IPS-NIHi7 (cell line): ENCODE data around the gene OSBPL3.
"Not testable (repeated sequence)": the region's sequence is repeated elsewhere in the genome, so short reads cannot be mapped to it uniquely, and the experiment has no call there.

ENCODE experiments used
- DNase-seq: peaks from one replicate; pipeline ENCODE4 v3.0.0; 2012; ENCODE audit warnings: mixed read lengths; ENCODE audit errors: extremely low spot score

Gene OSBPL3

DNA sequence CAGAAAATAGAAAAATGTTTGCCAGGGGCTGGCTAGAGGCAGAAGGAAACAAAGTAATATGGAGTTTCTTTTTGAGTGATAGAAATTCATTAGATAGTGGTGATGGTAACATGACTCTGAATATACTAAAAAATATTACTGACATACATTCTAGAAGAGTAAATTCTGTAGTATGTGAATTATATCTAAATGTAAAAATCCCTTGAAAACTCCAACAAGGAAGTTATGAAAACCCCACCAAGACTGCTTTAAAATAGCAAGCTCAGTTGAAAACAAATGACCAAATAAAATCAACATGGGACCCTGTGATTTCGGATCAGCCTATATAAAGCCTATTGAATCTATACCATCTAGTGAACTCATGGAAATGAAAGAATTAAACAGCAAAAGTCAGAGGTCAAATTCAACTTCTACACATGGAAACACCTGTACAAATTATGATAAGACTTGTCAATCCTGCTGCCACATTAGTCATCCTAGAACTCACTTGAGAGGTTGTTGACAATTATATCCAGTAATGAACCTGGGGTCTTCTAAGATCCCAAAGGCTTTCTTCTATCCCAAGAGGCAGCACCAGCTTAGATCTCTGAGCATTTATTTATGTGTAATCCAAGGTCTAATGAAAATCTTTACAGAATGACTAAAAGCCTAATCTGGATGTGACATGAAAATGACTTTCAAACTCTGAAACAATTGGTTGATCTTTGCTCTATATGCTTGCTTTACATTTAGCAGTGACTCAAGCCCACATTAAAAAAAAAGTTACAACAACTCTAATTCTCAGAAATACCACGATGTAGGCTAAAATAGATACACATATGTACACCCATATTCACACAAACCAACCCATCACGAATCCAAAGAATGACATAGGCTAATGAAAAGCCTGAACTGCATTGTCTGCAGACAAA lies 59.3 kb downstream of the OSBPL3 start:
- no peak for DNase-seq

DNA sequence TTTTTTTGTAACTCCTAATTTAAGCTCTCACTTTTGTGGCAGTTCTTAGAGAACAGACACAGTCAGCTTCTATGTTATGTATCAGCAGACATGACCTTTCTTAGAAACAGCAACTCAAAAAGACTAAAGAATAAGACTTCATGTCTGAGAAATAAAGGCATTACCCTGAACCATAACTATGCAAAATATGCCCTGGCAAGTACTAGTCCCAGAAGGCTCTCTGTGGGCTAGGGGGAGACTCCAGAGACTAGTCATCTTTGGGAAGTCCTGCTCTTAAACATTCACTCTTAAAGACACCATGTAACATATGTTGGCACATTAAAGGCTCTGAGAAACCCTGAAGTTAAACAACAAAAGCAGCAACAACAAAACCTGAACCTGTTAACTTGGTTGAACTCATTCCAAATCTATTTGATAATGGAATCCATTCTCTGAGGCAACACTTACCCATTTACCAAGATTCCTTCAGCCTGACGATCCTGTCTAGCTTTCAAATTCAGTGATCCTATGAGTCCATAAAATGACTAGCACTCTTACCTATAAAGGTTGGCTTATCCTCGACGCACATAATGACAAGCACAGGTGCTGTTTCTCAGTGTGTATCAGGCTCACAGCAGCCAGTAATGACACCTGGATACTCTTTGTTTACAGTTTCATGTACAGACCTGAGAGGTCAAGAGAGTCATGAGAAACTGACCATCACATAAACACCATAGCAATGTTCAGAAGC lies 62.3 kb downstream of the OSBPL3 start:
- no peak for DNase-seq

DNA sequence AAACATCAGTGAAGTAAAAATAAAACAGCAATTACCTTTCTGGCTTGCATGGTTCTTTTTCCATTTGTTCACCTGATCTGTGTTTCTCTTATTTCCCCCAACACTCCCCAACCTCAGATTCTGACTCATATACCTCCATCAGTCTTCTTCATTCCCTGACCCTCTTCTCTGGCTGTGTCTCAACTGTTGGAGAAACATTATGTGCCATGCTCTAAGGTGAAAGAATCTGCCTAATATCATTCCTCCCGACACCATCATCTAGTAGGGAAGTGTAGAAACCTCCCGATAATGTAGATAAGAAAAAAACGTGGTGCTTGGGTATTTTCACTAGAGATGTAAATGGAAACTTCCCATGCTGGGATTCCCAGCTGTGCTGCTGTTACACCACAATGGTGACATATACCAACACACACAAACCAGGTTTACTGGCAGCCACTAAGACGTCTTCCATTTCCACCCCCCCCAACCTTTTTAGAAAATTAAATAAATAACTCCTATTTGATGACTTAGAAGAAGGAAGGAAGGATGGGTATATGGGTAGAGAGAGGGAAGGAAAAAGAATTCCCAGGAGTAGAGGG lies 63.4 kb downstream of the OSBPL3 start:
- no peak for DNase-seq

DNA sequence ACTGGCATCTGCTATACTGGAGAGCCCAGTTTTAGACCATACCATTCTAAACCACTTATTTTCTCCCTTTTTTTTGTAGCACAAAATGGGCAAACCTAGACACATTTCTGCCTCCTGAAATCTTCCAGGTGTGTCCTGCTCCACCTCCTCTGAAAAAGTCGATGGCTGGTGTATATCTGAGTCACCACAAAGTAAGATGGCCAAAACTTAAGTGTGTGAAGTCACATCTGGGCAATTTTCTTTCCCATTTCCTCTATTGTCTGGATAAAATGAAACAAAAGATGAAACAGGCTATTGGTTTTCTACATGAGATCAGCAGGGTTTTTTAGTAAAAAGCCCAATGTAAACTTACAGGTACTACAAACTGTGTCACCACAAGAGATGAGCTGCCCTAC lies 65.5 kb downstream of the OSBPL3 start:
- no peak for DNase-seq

DNA sequence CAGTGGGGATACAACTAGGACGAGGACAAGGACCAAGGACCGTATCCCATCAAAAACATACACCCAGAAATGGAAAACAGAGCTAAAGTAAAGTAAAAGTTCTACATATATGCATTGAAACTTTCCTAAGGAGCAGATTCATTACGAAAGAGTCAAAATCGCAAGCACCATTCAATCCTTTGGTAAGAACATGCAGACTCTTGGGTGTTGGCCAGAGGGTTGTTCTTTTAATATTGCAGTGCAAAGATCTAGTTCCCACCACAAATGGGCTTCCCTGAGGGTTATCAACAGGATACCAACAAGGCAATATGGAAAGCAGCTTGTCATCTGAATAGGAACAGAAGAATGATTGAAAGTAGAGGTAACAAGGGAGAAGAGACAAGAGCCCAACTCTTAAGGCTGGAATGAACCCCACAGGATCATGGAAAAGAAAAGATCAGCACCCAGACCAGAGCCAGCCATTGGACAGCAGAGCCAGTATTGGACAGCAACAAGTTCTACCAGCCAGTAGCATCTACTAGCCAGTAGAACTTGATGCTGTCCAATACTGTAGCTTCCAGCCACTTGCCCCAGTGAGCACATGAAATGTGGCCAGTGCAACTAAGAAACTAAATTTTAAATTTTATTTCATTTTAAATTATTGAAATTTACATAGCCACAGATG lies 66.0 kb downstream of the OSBPL3 start:
- DNase-seq = no peak

DNA sequence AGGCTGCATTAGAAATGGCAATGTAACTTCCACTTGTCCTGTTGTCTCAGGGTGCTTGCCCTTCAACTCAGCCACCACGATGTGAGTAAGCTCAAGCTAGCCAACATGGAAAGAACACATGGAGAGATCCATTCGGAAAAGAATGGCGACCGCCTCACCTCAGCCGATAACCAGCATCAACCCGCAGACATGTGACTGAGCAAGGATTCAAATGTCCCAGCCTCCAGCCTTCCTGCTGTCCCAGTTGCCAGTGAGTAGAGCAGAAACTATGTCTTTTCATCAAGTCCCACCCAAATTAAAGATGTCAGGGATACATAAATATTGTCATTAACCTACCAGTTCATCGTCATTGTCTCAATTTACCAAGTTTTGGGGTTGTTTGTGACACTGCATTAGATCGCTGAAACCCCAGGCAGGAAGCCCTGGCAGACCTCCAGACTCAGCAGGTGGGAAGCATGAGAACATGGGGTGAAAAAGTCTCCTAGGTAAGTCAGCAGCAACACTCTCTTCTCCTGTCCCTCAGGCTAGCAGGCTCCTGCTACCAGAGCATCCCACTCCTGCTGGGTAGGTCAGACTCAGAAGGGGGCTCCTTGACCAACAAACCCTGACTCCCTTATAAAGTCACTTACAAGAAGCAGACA lies 67.0 kb downstream of the OSBPL3 start:
- no peak for DNase-seq

DNA sequence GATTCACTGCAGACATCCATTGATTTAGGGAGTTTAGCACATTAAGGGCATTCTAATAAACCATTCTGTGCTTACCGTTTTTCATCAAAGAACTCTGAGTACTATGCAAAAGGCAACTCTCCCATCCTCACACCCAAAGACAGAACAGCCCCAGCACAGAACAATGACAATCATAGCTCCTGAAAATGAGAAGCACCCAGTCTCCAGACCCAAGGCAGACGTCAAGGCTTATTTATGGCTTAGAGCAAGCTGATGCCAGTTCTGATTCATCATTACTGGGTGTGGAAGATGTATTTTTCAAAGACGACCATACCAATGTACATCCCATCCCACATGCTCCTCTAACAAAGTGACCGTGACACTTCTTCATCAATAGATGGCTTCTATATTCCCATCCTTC lies 67.6 kb downstream of the OSBPL3 start:
- DNase-seq = no peak

DNA sequence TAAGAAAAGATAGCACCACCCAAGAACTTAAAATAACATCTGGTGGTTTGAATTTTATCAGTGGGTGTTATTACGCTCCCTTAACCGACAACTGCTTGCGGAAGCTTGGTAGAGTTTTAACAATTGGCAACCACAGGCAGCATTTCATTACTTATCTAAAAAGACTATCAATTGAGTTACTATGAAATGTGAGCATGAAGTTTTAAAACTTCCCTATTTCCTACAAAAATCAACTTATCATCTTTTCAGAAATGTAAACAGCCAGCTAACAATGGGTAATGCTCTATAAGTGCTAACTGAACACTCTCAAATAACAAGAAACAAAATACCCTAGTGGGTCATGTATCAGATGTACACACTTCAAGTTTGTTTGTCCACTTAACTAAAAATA lies 68.8 kb downstream of the OSBPL3 start:
- DNase-seq = no peak

DNA sequence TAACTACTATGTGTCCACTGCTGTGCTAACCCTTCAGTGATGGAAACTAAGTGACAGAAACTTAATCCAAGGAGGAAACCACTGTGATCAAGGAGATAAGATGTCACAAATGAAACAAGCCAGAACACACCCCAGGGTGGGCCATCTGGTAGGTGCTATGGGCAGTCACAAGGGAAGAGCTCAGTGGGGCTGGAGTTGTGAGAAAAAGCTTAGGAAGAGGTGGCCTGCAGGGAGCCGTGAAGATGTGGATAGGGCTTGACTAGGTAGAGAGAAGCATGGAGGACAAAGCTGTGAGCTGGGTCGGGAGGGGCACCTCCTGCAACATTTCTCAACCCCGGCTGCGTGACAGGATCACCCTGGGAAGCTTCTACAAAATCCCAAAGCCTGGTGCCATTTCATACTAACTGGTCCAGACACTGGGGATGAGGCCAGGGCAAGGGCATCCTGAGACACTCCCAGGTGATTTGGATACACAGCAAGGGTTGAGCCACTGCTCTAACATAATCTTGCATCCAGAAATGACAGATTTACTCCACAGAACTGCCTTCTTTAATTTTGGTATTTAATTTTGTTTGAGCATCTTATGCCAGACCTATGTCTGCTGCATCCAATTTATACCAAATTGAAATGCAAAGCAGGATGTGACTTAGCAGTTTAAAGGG lies 69.3 kb downstream of the OSBPL3 start:
- DNase-seq = no peak

DNA sequence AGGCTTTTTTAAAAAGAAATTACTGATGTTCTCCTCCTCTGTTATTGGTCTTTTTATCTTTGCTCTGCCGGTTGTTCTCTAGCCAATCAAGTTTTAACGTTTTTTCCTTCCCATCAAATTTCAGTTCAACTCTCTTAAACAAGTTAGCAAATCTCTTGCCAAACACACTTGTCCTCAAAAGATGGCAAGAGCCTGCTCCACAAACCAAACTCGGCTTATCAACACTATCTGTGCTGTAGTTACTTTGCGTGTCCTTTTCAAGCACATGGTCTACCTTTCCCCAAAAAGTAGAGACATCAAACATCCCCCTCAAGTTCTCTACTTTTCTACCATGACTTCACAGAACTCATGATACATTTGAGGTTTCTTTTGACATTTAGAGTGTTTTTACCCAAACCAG lies 71.3 kb downstream of the OSBPL3 start:
- no peak for DNase-seq

DNA sequence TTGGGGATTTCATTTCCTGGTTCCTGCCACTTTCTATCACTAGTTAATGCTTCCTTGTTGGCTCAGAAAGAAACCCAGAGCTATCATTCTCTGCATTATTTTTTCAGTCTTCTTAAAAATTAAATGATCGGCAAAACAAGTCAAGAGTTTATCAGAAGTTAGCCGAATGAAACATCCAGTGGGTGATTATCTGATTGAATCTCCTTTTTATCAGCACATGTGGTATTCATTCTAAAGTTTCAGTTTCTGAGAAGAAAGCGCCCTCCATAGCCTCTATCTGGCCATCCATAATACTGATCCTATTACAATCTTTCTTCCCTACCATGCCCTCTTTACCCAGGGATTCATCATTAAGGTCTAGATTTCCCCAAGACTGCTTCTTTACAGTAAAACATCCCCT lies 71.8 kb downstream of the OSBPL3 start:
- DNase-seq = no peak

DNA sequence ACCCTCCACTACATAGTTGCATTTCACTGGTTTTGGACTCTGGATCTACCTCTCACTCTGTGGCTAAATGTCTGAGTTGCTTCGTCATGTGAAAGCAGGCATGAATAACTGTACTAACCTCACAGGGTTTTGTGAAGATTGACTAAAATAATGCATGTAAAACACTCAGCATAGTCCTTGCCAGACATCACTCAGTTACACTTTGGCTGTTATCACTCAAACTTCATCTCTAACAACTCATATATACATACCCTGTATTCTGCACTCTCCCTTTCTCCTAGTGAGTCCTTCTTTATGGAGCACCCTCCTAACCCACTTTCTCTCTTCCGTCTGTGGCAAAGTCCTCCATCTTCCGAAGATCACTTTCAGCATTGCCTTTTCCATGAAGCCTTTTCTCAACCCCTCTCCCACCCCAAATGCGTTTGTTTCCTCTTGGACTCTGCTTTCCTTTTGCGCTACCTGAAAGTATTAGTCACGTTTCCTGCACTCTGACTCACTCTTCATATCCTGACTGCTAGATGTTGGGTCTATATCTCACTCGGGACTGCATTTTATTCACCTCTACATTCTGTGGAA lies 72.6 kb downstream of the OSBPL3 start:
- no peak for DNase-seq

DNA sequence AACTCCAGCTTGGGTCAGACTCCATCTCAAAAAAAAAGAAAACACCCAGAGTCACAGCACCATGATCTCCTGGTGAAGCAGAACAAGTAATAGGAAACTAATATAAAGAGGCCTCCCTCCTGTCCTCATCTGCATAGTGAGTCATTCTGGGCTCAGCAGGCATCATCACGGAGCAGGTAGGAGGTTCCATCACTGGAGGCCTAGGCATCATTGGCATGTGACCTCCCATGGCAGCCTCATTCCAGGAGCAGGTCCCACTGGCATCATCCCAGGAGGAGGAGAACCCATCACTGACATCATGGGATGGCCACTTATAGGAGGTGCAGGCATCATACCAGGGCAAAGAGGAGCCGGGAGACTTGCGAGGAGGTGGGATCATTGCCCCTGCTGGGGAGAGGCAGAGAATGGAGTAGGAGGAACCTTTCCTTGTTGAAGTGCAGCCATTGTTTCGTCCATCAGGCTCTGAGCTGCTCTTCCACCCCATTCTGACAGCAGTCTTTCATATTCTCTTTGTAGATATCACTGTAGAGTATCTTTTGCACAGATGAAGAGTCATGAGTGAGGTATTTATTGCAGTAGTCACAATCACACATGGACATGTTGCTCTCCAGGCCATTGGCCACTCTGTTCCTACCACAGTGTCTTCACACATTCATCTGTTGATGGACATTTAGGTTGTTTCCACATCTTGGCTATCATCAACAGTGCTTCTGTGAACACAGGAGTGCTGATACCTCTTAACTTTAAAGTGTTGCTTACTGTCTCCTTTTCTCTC lies 73.8 kb downstream of the OSBPL3 start:
- no peak for DNase-seq

DNA sequence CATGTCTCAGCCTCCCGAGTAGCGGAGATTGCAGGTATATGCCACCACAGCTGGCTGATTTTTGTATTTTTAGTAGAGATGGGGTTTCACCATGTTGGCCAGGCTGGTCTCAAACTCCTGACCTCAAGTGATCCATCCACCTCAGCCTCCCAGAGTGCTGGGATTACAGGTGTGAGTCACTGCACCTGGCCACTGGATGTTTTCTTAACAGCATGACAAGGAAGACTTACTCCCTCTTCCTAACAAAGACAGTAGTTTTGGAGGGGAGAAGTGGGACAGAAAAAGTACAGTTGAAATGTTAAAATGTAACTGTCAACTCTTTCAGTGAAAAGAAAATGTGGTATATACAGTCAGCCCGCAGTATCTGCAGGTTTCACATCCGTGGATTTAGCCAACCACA lies 76.0 kb downstream of the OSBPL3 start:
- DNase-seq = not testable (repeated sequence)

DNA sequence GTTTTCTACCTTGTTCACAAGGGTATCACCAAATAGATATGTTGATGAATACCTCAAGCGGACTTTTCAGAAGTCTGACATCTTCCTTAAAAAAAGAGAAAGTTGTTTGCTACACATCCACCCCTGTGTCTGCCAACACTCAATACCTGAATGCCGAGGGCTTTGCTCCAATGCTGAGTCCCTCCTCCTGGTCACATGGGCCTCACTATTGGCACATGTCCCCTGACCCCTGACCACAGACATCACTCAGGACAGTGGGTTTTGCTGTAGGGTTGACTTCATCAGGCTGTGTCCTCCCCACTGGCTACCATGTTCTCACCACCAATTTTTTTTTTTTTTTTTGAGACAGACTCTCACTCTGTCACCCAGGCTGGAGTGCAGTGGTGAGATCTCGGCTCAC lies 76.4 kb downstream of the OSBPL3 start:
- DNase-seq = no peak

DNA sequence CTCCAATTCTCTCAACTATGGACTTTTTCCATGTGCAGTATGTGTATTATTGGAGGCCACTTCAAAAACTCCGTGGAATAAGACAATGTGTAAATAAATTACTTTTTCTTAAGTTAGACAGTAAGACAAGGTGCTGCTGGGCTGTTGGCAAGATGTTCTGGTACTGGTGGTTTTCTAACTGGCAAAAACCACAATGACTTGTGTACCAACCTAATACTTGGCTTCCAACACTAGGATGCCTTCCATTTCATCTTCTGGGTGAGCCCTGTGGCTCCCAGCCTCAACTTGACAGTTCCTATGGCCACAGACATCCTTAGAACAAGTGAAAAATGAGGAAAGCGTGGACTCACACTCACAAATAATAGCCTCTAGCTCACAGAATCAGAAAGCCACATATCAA lies 77.0 kb downstream of the OSBPL3 start:
- no peak for DNase-seq

DNA sequence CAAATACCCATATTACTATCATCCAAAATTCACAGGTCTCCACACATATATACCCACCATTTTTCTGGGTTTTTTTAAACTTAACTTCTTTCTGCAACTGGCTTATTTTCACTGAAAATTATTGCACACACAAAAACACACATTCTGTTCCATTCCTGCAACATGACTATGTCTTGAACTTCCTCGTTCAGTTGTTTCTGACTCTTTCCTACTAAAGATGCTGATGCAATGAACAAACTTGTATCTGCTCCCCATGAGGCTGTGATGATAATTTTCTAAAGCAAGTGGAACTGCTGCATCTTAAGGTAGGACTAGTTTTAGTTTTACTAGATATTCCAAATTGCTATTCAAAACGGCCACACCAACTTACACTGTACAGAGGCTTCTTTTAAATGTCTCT lies 77.7 kb downstream of the OSBPL3 start:
- DNase-seq = no peak

DNA sequence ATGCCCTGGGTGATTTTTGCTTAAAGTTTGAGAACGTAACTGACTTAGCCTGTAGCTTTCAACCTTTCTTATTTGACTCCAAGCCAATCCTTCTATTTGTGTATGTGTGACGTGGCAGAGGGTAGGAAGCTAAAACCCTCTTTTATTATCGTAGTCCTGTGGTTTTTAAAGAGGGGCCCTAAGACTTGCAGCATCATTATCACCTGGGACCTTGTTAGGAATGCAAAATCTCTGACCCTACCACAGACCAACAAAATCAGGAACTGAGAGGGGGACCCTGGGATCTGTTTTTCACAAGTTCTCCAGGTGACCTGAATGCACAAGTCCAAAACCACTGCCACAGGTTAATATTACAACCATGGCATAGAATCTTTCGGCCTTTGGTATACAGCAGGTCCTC lies 80.1 kb downstream of the OSBPL3 start:
- no peak for DNase-seq

DNA sequence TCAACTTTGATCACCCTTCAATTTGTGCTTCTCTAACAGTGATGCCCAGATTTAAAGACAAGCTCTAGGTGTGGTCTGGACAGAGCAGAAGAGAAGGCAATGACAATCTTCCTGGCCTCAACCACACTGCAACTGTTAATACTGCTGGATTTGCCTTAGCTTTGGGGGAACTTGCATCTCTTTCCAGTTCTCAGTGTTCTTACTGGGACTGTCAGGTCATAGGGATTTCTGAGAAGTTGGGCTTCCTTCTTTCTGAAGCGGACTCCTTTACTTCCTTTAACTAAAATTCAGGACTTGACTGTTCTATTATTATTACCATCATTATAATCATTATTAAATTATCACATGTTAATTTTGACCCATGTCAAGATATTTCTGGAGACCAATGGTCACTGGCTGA lies 80.8 kb downstream of the OSBPL3 start:
- DNase-seq = no peak

DNA sequence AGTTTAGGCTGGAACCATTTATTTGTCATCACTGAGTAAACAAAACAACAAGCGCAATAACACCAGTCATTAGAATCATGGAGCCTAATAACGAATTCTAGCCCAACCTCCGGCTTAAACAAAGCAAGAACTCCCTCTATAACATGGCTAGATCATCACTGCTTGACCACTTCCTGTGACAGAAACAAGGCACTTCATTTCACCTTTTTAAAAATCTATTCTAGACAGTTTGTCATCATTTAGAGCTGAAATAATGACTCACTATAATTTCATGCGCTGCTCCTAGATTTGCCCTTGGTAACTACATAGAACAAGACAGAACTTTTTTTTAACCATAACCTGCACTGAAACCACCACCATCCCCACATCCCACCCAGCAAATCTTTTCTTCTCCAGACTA lies 81.3 kb downstream of the OSBPL3 start:
- DNase-seq = no peak
